Adipocyte (in vitro differentiated cells): Measurements from ENCODE around the gene CDH8.

Experiments used
- DNase-seq: peaks from one replicate; pipeline ENCODE4 v3.0.0-alpha.2; 2015; ENCODE audit warnings: low read depth
- H3K27me3 ChIP-seq: replicated peaks from 2 replicates; pipeline ENCODE4 v1.7.0; 2013; ENCODE audit warnings: mild to moderate bottlenecking, low read length, moderate library complexity; ENCODE audit not compliant: control insufficient read depth, insufficient read depth
- H3K36me3 ChIP-seq: 2 replicates; pipeline ENCODE4 v1.7.0; 2013; ENCODE audit warnings: low read length, mild to moderate bottlenecking, moderate library complexity; ENCODE audit not compliant: control insufficient read depth, insufficient read depth, severe bottlenecking
- H3K4me1 ChIP-seq: 2 replicates; pipeline ENCODE4 v1.7.0; 2013; ENCODE audit warnings: mild to moderate bottlenecking, low read length, moderate library complexity; ENCODE audit not compliant: control insufficient read depth, insufficient read depth
- H3K4me3 ChIP-seq: 2 replicates; pipeline ENCODE4 v1.7.0; 2013; ENCODE audit warnings: mild to moderate bottlenecking, low read length, moderate library complexity
- H3K9ac ChIP-seq: 2 replicates; pipeline ENCODE4 v1.7.0; 2013; ENCODE audit warnings: mild to moderate bottlenecking, low read length, moderate library complexity
- H3K9me3 ChIP-seq: 2 replicates; pipeline ENCODE4 v1.7.0; 2013; ENCODE audit warnings: mild to moderate bottlenecking, low read length, moderate library complexity; ENCODE audit not compliant: control insufficient read depth

The CDH8 gene

DNA sequence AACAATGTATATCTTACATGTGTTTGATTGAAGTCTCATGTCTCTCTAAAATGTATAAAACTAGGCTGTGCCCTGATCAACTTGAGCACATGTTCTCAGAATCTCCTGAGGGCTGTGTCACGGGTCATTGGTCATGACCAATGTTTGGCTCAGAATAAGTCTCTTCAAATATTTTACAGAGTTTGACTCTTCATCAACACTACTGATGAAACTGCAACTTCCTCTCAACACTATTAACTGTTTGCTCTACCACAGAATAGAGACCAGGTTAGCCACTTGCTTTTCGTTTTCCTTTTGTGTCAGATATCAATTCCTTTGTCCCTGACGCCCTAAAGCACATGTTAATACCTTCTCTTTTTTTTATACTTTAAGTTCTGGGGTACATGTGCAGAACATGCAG lies 358.1 kb downstream of the CDH8 start:
- Histone ChIP-seq H3K9me3 (no peaks in the 10 kb centered on the region), H3K4me3 (no peak overlapping the region)
- no peak for DNase-seq

DNA sequence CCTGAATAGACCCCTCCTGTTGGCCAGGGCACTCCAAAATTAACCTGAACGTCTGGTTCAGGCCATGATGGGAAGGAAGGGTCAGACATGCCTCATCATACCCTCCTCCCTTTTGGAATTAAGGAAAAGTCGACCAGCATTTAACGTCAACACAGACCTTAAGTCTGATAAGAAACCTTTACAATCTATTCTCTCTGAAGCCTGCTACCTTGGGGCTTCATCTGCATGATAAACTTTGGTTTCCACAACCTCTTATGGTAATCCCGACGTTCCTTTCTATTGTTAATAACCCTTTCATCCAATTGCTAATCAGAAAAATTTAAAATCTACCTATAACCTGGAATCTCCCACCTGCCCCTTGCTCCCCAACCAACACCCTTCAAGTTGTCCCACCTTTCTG lies 358.5 kb downstream of the CDH8 start:
- DNase-seq: no peak
- H3K36me3 ChIP-seq: no peaks in the 10 kb centered on the region
- no peaks in the 10 kb centered on the region for H3K4me1 ChIP-seq
- no peaks in the 10 kb centered on the region for H3K27me3 ChIP-seq
- no peak overlapping the region for H3K4me3 ChIP-seq
- H3K9ac ChIP-seq: no peak overlapping the region
- H3K9me3 ChIP-seq: no peaks in the 10 kb centered on the region

More for the DNA sequence above, 358.1 kb downstream of the CDH8 start:
- no peak overlapping the region for H3K9ac ChIP-seq
- no peaks in the 10 kb centered on the region for H3K27me3 ChIP-seq
- H3K4me1 ChIP-seq: no peaks in the 10 kb centered on the region
- no peaks in the 10 kb centered on the region for H3K36me3 ChIP-seq

DNA sequence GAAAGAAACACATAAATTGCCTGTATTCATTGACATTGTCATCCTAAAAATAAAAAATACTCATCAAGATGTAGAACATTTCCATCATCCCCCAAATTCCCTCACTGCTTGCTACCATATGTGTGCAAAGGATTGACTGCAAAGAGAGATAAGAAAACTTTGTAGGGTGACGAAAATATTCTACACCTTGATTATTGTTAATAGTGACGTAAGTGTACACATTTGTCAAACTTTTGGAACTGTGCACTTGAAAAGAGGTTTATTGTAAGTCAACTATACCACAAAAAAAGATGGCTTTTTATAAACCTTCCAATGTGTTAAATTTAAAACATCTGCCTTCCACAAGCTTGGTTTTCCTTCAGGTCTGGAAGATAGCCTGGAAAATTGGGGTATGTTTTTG lies 359.5 kb downstream of the CDH8 start:
- Histone ChIP-seq H3K36me3 (no peaks in the 10 kb centered on the region), H3K4me1 (no peaks in the 10 kb centered on the region), H3K9me3 (no peaks in the 10 kb centered on the region), H3K9ac (no peak overlapping the region), H3K27me3 (no peaks in the 10 kb centered on the region), H3K4me3 (no peak overlapping the region)
- DNase-seq: no peak

DNA sequence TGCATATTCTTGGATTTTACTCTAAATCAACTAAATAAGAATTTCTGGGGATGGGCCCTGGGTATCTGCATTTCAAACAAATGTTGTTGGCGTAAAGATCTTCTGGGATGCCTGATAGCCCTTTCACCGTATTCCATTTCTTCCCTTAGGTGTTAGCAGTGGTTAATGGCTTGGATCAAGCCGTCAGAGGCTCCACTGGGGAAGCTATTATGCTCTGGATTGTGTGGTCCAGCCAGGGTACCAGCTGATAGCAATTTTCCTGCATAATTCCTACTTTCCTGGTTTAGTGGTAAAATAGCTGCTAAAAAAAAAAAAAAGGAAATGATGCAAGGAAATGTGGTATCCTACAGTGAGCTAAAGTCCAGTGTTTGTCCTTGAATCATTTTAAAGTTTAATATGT lies 365.1 kb downstream of the CDH8 start:
- Histone ChIP-seq H3K4me3 (no peak overlapping the region), H3K4me1 (no peaks in the 10 kb centered on the region), H3K9me3 (no peaks in the 10 kb centered on the region), H3K36me3 (no peaks in the 10 kb centered on the region), H3K27me3 (no peaks in the 10 kb centered on the region), H3K9ac (no peak overlapping the region)
- DNase-seq: no peak

DNA sequence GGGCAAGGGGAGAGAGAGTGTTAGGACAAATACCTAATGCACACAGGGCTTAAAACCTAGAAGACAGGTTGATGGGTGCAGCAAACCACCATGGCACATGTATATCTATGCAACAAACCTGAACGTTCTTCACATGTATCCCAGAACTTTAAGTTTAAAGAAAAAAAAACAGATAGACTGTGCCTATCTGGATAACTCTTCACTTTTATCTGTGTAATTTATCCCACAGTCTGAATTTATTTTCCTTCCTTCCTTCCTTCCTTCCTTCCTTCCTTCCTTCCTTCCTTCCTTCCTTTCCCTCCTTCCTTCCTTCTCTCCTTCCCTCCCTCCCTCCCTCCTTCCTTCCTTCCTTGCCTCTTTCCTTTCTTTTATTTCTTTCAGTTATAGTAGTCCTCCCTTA lies 370.7 kb downstream of the CDH8 start:
- H3K27me3 ChIP-seq: no peaks in the 10 kb centered on the region

DNA sequence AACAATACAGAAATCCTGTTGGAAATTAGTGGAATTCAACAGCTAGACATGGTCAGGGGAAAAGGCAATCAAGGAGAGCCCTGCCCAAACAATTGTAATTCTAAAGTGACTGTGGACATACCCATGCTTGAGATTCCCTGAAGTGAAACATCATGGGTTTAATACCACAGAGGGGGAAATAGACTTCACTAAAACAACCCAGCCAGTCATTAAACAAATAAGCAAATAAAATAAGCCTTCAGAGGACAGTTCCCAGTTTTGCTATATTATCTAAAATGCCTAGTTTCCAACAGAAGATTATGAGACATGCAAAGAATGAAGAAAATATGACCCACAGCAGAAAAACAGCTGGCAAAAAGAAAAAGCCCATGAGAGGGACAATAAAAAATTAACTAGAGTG lies 376.3 kb downstream of the CDH8 start:
- peaks cover 2% of the 10 kb centered on the region for H3K9me3 ChIP-seq
- H3K27me3 ChIP-seq: no peaks in the 10 kb centered on the region
- H3K36me3 ChIP-seq: no peaks in the 10 kb centered on the region

More for the DNA sequence above, 370.7 kb downstream of the CDH8 start:
- Histone ChIP-seq H3K9ac (no peak overlapping the region), H3K4me1 (no peaks in the 10 kb centered on the region), H3K9me3 (no peaks in the 10 kb centered on the region), H3K36me3 (no peaks in the 10 kb centered on the region), H3K4me3 (no peak overlapping the region)
- no peak for DNase-seq

DNA sequence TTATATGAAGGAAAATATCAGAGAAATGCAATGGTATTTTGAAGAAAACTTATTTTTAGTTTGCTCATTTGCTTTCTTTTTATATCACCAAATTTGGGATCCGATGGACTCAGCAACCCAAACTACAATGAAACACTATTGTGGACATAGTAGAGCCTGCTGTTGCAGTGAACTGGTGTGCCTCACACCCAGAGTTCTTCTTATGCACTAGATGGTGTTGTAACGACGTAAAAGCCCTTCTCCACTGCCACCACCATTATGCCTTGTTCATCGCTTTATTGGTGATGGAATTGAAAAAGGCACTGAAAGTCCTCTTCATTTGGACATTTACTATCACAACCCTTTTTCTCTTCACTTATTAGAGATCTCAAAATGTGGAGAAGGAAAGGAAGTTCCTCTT lies 381.3 kb downstream of the CDH8 start:
- Histone ChIP-seq H3K27me3 (no peaks in the 10 kb centered on the region), H3K4me1 (no peaks in the 10 kb centered on the region), H3K36me3 (no peaks in the 10 kb centered on the region), H3K4me3 (no peak overlapping the region), H3K9ac (no peak overlapping the region), H3K9me3 (peaks cover 2% of the 10 kb centered on the region)
- no peak for DNase-seq

More for the DNA sequence above, 376.3 kb downstream of the CDH8 start:
- Histone ChIP-seq H3K4me1 (no peaks in the 10 kb centered on the region), H3K4me3 (no peak overlapping the region), H3K9ac (no peak overlapping the region)
- DNase-seq: no peak

DNA sequence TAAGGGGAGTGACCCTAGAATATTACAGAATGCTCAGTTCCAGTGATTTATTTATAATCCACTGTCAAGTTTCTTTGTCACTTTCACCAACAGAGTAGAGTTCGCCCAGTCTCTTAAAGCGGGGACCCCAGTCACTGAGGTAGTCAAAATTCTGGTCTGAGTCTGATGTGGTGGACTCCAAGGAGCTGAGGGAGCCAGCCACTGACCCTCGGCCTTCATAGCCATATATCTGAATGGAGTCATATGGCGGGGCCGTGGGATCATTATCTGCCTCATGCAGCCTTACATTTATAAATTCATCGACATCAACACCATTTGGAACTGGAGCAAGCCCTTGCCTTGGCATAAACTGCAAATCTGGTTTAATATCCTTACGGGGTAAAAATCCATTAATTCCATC lies 382.7 kb downstream of the CDH8 start:
- no peaks in the 10 kb centered on the region for H3K4me1 ChIP-seq
- H3K4me3 ChIP-seq: no peak overlapping the region
- peaks cover 2% of the 10 kb centered on the region for H3K9me3 ChIP-seq
- no peak for DNase-seq
- no peak overlapping the region for H3K9ac ChIP-seq
- no peaks in the 10 kb centered on the region for H3K36me3 ChIP-seq
- no peaks in the 10 kb centered on the region for H3K27me3 ChIP-seq

DNA sequence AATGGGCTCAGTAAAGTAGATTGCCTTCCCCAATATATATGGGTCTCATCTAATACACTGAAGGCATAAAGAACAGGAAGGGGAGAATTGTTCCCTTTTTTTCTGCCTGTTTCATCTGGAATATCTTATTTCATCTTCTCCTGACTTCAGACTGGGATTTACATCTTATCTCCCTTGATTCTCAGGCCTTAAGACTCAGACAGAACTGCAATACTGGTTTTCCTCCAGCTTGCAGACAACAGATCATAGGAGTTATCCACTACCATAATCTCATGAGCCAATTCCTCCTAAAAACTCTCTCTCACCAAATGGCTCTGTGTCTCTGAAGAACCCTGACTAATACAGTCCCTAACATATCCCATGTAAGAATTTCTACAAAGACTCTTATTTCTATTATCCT lies 390.7 kb downstream of the CDH8 start:
- Histone ChIP-seq H3K36me3 (no peaks in the 10 kb centered on the region), H3K4me3 (no peak overlapping the region), H3K9me3 (no peaks in the 10 kb centered on the region), H3K27me3 (no peaks in the 10 kb centered on the region), H3K4me1 (no peaks in the 10 kb centered on the region), H3K9ac (no peak overlapping the region)
- no peak for DNase-seq

DNA sequence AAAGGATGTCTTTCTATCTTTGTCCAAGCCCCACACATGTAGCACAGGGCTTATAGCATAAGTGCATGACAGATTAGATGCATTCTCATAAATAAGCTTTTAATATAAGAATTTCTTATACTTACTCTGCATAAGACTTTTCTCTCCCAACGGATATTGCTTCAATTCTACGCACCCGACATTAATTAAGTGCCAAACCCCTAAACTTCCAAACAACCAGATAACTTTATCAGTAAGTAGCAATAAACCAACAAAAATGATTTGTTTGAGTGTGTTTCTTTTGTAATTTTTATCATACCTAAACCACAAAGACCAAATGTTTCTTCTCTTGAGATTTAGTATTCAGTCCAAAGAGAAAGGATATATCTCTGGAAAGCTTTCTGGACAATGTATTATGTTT lies 391.5 kb downstream of the CDH8 start:
- H3K4me3 ChIP-seq: no peak overlapping the region
- no peak for DNase-seq
- no peaks in the 10 kb centered on the region for H3K9me3 ChIP-seq
- no peaks in the 10 kb centered on the region for H3K4me1 ChIP-seq
- H3K36me3 ChIP-seq: no peaks in the 10 kb centered on the region
- no peak overlapping the region for H3K9ac ChIP-seq
- H3K27me3 ChIP-seq: no peaks in the 10 kb centered on the region

DNA sequence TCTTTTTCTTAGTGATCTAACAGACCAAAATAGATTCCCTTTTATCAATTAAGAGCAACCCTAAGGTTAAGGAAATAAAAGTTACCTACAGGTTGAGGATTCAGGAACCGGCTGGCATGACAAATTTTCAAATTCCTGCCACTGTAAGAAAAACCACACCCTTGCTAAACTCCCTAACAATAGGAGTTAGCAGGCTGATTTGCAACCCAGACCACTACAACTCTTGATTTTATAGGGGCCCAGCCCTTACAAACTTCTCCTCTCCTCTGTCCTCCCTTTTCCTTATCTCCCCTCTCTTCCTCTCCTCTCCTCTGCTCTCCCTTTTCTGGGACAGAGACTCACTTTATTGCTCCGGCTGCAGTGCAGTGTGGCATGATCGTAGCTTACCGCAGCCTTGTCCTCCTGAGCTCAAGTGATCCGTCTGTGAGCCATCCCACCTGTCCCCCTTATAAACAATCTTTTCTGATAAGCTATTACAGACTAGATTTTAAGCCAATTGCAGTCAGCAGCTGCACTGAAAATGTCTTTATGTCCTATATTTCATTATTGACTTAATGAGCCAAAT lies 418.9 kb downstream of the CDH8 start:
- no peaks in the 10 kb centered on the region for H3K4me1 ChIP-seq
- no peaks in the 10 kb centered on the region for H3K36me3 ChIP-seq
- H3K9ac ChIP-seq: no peak overlapping the region
- H3K27me3 ChIP-seq: no peaks in the 10 kb centered on the region
- DNase-seq: no peak
- H3K9me3 ChIP-seq: no peaks in the 10 kb centered on the region
- H3K4me3 ChIP-seq: no peak overlapping the region

DNA sequence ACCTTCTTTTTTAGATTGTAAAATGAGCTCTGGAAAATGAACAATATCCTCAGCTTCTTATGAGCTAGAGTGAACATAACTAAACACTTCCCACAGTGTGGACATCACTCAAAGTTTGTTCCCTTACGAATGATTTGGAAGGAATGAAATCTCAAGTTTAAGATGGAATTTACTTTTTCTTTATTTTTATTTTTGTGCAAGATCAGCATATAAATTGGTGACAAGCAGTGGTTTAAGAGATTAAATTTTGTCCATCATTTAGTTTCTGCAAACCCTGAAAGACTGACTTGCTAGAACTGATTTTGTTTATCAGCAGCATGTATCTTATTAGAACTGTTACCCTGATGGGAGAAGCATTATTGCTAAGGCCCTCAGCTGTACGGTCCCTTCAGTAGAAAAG lies 420.1 kb downstream of the CDH8 start:
- H3K4me3 ChIP-seq: no peak overlapping the region
- H3K9ac ChIP-seq: no peak overlapping the region
- H3K36me3 ChIP-seq: no peaks in the 10 kb centered on the region
- H3K9me3 ChIP-seq: no peaks in the 10 kb centered on the region
- no peak for DNase-seq
- no peaks in the 10 kb centered on the region for H3K4me1 ChIP-seq
- no peaks in the 10 kb centered on the region for H3K27me3 ChIP-seq
